PFSK-1 (cell line): ENCODE measurements around the gene NIPAL3.

Experiments used
- FOXP2 ChIP-seq: optimal IDR thresholded peaks from 2 replicates; pipeline ENCODE3; 2011; ENCODE audit warnings: borderline replicate concordance, control low read depth, inconsistent platforms; ENCODE audit not compliant: insufficient read depth; ENCODE audit errors: extremely low read length, extremely low read depth
- POLR2AphosphoS5 ChIP-seq: IDR thresholded peaks from 2 replicates; pipeline ENCODE4 v1.6.1; 2012; ENCODE audit warnings: low read depth, mild to moderate bottlenecking, control low read depth, low read length, moderate library complexity
- SIN3A ChIP-seq: IDR thresholded peaks from 2 replicates; pipeline ENCODE4 v1.6.1; 2012; ENCODE audit warnings: mild to moderate bottlenecking, low read length, moderate library complexity, borderline replicate concordance; ENCODE audit not compliant: insufficient read depth
- TAF1 ChIP-seq: IDR thresholded peaks from 2 replicates; pipeline ENCODE4 v1.6.1; 2012; ENCODE audit warnings: low read length, control low read depth, borderline replicate concordance; ENCODE audit not compliant: insufficient read depth
- TF ChIP-seq, protein P1 (sequence below), 2 experiments: IDR thresholded peaks; 2 replicates each; pipeline versions ENCODE4 v1.6.1 to v1.8.0; 2011 to 2012; ENCODE audit warnings: low read depth in 2 of 2, low read length in 2 of 2, control low read depth in 1 of 2, inconsistent platforms in 1 of 2, mild to moderate bottlenecking in 1 of 2, moderate library complexity in 1 of 2; ENCODE audit not compliant: insufficient read depth in 1 of 2

The NIPAL3 gene

DNA sequence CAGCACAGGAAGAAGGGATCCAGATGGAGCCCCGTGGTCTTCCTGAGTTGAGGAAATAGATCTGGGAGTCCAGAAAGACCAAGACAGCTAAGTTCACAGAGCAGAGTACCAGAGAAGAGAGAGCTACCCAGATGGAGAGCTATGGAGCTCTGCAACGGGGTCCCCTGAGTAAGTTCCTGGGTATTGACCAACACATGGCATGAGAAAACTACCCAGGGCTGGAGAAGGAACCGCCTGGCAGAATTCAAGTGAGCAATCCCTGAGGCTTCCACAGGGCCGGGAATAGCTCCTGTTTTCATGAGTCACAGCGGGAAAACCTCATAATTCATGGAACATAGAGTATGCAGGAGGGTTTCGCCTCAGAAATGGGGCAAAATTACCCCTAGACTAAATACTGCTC, 21.7 kb upstream of the NIPAL3 start:
- no peak for TF ChIP-seq TAF1
- TF ChIP-seq FOXP2, result no peak
- TF ChIP-seq POLR2AphosphoS5, result no peak

DNA sequence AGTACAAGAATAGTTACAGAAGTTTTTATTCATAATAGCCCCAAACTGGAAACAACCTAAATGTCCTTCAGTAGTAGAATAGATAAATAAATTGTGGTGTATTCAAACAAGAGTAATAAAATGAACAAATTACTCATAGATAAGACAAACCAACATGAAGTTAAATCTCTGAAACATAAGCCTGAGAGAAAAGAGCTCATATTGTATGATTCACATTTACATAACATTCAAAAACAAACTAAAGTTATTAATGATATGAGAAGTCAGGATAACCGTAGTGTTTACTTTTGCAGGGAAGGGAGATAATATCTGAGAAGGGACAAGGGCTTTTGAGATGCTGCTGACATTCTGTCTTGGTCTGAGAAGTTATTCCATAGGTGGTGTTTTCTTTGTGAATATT, 15.5 kb upstream of the NIPAL3 start:
- TF ChIP-seq, protein P1, sequence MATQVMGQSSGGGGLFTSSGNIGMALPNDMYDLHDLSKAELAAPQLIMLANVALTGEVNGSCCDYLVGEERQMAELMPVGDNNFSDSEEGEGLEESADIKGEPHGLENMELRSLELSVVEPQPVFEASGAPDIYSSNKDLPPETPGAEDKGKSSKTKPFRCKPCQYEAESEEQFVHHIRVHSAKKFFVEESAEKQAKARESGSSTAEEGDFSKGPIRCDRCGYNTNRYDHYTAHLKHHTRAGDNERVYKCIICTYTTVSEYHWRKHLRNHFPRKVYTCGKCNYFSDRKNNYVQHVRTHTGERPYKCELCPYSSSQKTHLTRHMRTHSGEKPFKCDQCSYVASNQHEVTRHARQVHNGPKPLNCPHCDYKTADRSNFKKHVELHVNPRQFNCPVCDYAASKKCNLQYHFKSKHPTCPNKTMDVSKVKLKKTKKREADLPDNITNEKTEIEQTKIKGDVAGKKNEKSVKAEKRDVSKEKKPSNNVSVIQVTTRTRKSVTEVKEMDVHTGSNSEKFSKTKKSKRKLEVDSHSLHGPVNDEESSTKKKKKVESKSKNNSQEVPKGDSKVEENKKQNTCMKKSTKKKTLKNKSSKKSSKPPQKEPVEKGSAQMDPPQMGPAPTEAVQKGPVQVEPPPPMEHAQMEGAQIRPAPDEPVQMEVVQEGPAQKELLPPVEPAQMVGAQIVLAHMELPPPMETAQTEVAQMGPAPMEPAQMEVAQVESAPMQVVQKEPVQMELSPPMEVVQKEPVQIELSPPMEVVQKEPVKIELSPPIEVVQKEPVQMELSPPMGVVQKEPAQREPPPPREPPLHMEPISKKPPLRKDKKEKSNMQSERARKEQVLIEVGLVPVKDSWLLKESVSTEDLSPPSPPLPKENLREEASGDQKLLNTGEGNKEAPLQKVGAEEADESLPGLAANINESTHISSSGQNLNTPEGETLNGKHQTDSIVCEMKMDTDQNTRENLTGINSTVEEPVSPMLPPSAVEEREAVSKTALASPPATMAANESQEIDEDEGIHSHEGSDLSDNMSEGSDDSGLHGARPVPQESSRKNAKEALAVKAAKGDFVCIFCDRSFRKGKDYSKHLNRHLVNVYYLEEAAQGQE (IDR thresholded peaks at IDR 0.05; ENCODE audit: insufficient read depth in 1 of 2, low read depth in 2 of 2, low read length in 2 of 2), result no peak
- no peak for TF ChIP-seq TAF1

DNA sequence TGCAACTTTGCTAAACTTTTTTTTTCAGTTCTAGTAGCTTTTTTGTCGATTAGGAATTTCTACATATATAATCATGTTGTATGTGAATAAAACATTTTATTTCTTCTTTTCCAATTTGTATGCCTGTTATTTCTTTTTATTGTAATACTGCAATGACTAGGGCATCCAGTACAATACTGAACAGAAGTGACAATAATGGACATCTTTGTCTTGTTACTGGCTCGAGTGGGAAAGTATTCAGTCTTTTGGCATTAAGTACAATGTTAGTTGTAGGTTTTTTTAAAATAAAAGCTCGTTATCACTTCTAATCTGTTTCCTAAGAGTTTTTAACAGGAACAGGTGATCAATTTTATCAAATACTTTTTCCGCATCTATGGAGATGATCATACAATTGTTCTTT, 11.8 kb upstream of the NIPAL3 start:
- TF ChIP-seq TAF1 (no peak), SIN3A (no peak), FOXP2 (no peak), POLR2AphosphoS5 (no peak)
- TF ChIP-seq, protein P1 (IDR thresholded peaks at IDR 0.05; ENCODE audit: insufficient read depth in 1 of 2, low read depth in 2 of 2, low read length in 2 of 2), result no peak

DNA sequence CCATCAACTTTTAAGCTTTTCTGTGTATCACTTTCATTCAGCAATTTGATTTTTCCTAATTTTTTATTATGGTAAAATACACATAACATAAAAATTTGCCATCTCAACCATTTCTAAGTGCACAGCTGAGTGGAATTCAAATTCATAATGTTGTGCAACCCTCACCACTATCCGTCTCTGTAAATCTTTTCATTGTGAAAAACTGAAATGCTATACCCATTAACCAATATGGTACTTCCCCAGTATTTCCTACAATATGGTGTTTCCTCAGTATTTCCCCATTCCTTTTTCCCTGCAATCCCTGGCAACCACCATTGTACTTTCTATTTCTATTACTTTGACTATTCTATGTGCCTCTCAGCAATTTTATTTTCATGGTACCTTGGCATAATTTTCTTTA, 8.8 kb upstream of the NIPAL3 start:
- no peak for TF ChIP-seq FOXP2
- no peak for TF ChIP-seq POLR2AphosphoS5
- TF ChIP-seq TAF1, result no peak
- TF ChIP-seq, protein P1 (IDR thresholded peaks at IDR 0.05; ENCODE audit: insufficient read depth in 1 of 2, low read depth in 2 of 2, low read length in 2 of 2), result no peak
- no peak for TF ChIP-seq SIN3A

DNA sequence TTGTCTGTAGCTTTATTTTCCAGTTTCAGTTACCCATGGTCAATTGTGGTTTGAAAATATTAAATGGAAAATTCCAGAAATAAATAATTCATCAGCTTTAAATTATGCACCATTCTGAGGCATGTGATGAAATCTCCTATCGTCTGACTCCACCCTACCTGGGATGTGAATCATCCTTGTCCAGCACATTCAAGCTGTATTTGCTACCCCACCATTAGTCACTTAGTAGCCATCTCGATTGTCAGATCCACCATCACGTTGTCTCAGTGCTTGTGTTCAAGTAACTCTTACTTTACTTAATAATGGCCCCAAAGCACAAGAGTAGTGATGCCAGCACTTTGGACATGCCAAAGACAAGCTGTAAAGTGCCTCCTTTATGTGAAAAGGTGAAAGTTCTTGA, 6.1 kb upstream of the NIPAL3 start:
- TF ChIP-seq FOXP2, result no peak
- TF ChIP-seq SIN3A, result no peak
- TF ChIP-seq, protein P1 (IDR thresholded peaks at IDR 0.05; ENCODE audit: insufficient read depth in 1 of 2, low read depth in 2 of 2, low read length in 2 of 2), result no peak
- TF ChIP-seq POLR2AphosphoS5, result no peak
- no peak for TF ChIP-seq TAF1
